GM19372 (cell line): ENCODE measurements around the gene NGFR.

Experiments used
- ATAC-seq: cut with Tn5 transposase; IDR thresholded peaks from one replicate; pipeline ENCODE4 v1.9.1; 2021; ENCODE audit warnings: mild to moderate bottlenecking, low read depth, moderate library complexity; ENCODE audit not compliant: unreplicated experiment

Gene NGFR

GRCh38 chr17:49557312-49558024 is 62.4 kb downstream of the NGFR start:
- no peak for ATAC-seq
